Stimulated activated naive CD8-positive, alpha-beta T cell treated with anti-CD3 and anti-CD28 coated beads, Interleukin-15, amount 100 ng/mL, for 72 hours (primary cell): ENCODE data around the gene ZDHHC22.

Experiments
- ATAC-seq: fragments of 150-1000 bp; cut with Tn5 transposase; 2 replicates; pipeline ENCODE4 v1.10.0; 2021; ENCODE audit warnings: mild to moderate bottlenecking, moderate library complexity
- DNase-seq, 2 donors: peaks; one replicate each; pipeline ENCODE4 v3.0.0; 2021 to 2022
- H3K27ac Mint-ChIP-seq, 2 donors: one replicate each; pipeline ENCODE4 v1.8.0; 2022; ENCODE audit warnings: mild to moderate bottlenecking in 2 of 2, mixed read lengths in 2 of 2, moderate library complexity in 2 of 2
- H3K27me3 Mint-ChIP-seq: one replicate; pipeline ENCODE4 v1.8.0; 2022; ENCODE audit warnings: mixed read lengths
- H3K4me1 Mint-ChIP-seq: one replicate; pipeline ENCODE4 v1.8.0; 2022; ENCODE audit warnings: mild to moderate bottlenecking, mixed read lengths
- H3K4me3 Mint-ChIP-seq, 2 donors: one replicate each; pipeline ENCODE4 v1.8.0; 2022; ENCODE audit warnings: mild to moderate bottlenecking in 2 of 2, mixed read lengths in 2 of 2, moderate library complexity in 1 of 2
- H3K9me3 Mint-ChIP-seq, 2 donors: one replicate each; pipeline ENCODE4 v1.8.0; 2022; ENCODE audit warnings: mixed read lengths in 2 of 2

The ZDHHC22 gene

DNA sequence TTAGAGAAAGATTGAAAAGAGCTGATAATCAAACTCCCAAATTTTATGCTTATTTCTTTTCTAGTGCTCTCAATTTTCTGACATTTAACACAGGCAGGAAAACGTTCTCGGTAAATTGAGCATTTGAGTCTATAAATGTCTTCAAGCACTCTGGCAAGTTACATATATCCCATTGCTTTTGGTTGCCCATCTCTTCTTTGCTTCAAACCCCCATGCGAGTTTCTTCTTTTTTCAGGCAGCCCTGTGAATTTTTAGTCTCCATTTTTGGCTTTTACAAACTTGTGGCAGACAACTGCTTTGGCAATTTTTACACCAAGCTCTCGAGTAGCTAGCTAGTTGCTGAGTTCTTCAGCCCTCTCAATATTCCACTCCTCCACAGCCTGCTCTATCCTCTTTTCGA is 31.3 kb upstream of the ZDHHC22 start:
- ATAC-seq: no peak
- DNase-seq: no peak
- peaks cover 15 to 17% of the 10 kb centered on the region in 2 donors for H3K9me3 Mint-ChIP-seq
- no peak overlapping the region for H3K27ac Mint-ChIP-seq
- H3K4me3 Mint-ChIP-seq: no peak overlapping the region
- peaks cover 6% of the 10 kb centered on the region for H3K4me1 Mint-ChIP-seq
- H3K27me3 Mint-ChIP-seq: peaks cover 25% of the 10 kb centered on the region

DNA sequence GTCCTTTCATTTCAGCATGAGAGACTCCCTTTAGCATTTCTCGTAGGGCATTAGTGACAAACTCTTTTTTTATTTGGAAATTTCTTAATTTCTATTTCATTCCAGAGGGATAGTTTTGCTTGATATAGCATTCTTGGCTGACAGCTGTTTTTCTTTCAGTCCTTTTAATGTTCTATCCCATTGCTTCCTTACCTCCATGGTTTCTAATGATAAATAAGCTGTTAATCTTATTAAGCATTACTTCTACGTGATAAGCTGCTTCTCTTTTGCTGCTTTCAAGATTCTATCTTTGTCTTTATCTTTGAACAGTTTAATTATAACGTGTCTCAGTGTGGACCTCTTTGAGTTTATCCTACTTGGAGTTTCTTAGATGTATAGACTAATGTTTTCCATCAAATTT is 28.5 kb upstream of the ZDHHC22 start:
- DNase-seq (no peak), ATAC-seq (no peak)
- H3K4me3 Mint-ChIP-seq: no peak overlapping the region
- peaks cover 16% of the 10 kb centered on the region for H3K27me3 Mint-ChIP-seq
- H3K27ac Mint-ChIP-seq: no peak overlapping the region
- H3K4me1 Mint-ChIP-seq: no peaks in the 10 kb centered on the region
- peaks cover 17 to 18% of the 10 kb centered on the region in 2 donors for H3K9me3 Mint-ChIP-seq

DNA sequence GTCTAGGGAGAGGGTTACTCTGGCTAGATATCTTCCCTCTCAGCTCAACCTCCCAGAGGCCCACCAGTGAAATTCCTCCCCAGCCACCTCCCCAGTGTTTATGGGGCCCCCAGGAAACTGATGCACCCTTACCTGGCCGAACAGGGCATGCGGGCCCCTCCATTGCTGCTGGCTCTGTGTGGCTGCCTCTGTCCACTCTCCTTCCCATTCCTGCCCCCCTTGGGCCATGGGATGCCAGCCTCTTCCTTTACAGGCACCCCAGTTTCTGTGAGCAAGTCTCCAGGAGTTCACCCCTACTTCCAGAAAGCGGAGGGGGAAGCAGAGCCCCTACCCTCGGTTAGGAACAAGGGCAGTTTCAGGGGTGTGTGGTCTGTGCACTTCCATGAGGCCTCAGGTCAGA is 19.4 kb upstream of the ZDHHC22 start:
- Mint-ChIP-seq H3K4me1 (no peaks in the 10 kb centered on the region), H3K9me3 (no peaks in the 10 kb centered on the region), H3K4me3 (no peak overlapping the region), H3K27ac (no peak overlapping the region), H3K27me3 (peaks cover 58% of the 10 kb centered on the region)
- no peak for ATAC-seq
- DNase-seq: no peak

- no peaks in the 10 kb centered on the region for H3K4me1 Mint-ChIP-seq
- no peak overlapping the region for H3K27ac Mint-ChIP-seq
- H3K4me3 Mint-ChIP-seq: no peak overlapping the region
- no peak for DNase-seq
- H3K9me3 Mint-ChIP-seq: no peaks in the 10 kb centered on the region
- ATAC-seq: no peak
- H3K27me3 Mint-ChIP-seq: peaks cover 62% of the 10 kb centered on the region
These were observed 17.3 kb upstream of the ZDHHC22 start for GRCh38 chr14:77158882-77159255.

DNA sequence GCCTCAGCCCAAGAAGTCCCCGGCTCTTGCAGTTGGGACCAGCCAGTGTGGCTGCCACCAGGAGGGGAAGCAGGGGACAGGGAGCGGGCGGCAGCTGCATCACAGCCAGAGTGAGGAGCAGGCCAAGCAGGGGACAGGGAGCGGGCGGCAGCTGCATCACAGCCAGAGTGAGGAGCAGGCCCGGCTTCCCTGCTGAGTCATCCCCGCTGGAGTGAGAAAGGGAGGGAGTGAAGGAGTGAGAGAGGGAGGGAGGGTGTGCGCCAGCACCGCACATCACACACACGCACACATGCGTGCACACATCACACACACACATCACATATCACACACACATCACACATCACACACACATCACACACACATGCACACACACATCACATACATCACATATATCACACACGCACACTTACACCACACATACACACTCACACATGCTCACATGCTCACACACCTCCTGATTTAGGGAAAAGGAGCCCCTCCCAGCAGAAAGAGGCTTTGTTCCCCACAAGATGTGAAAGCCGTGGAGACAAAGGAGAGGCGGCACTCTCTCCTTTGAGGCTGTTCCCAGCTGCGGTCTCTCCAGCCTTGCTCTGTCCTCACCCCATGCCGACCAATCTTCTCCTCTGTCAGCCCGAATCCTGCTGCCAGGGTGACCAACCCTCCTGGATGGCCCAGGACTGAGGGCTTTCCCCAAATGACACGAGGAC is 16.7 kb upstream of the ZDHHC22 start:
- Mint-ChIP-seq H3K27me3 (peaks cover 65% of the 10 kb centered on the region), H3K9me3 (no peaks in the 10 kb centered on the region), H3K4me3 (no peak overlapping the region), H3K4me1 (no peaks in the 10 kb centered on the region), H3K27ac (no peak overlapping the region)
- no peak for DNase-seq
- no peak for ATAC-seq

GRCh38 chr14:77157740-77158139 is 16.1 kb upstream of the ZDHHC22 start:
- DNase-seq: no peak
- no peaks in the 10 kb centered on the region for H3K9me3 Mint-ChIP-seq
- H3K27me3 Mint-ChIP-seq: peaks cover 71% of the 10 kb centered on the region
- H3K4me3 Mint-ChIP-seq: no peak overlapping the region
- no peaks in the 10 kb centered on the region for H3K4me1 Mint-ChIP-seq
- ATAC-seq: no peak
- H3K27ac Mint-ChIP-seq: no peak overlapping the region

DNA sequence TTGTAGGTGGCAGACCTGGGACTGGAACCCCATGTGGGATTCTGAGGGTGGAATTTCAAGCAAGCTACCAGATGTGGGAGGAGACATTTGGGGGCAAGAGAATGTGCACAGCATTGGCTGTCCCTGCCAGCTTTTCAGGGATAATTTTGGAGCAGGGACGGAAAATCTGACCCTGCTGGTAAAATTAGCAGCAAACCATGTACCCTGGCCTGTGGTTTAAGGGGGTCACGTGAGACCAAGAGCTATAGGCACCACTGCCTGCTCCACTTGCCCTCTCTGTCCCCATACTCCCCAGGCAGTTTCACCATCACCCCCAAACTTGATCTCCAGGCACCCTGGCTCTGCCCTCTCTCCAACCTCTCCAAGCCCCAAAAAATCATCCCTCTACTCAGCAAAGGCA is 13.5 kb upstream of the ZDHHC22 start:
- peaks cover 59% of the 10 kb centered on the region for H3K27me3 Mint-ChIP-seq

GRCh38 chr14:77154421-77154820 is 12.8 kb upstream of the ZDHHC22 start:
- H3K27ac Mint-ChIP-seq: peak overlapping the region in 1 of 2 donors; percentile 53
- ATAC-seq: no peak

More for the DNA sequence above, 13.5 kb upstream of the ZDHHC22 start:
- Mint-ChIP-seq H3K9me3 (no peaks in the 10 kb centered on the region), H3K27ac (no peak overlapping the region), H3K4me1 (no peaks in the 10 kb centered on the region), H3K4me3 (no peak overlapping the region)
- no peak for ATAC-seq
- DNase-seq: no peak

GRCh38 chr14:77153802-77154201 is 12.2 kb upstream of the ZDHHC22 start:
- no peak overlapping the region for H3K27ac Mint-ChIP-seq
- no peak for ATAC-seq
- DNase-seq: no peak
- H3K4me1 Mint-ChIP-seq: no peaks in the 10 kb centered on the region
- no peaks in the 10 kb centered on the region for H3K9me3 Mint-ChIP-seq
- H3K4me3 Mint-ChIP-seq: no peak overlapping the region
- H3K27me3 Mint-ChIP-seq: peaks cover 60% of the 10 kb centered on the region

More at GRCh38 chr14:77154421-77154820, 12.8 kb upstream of the ZDHHC22 start:
- Mint-ChIP-seq H3K4me1 (no peaks in the 10 kb centered on the region), H3K9me3 (no peaks in the 10 kb centered on the region), H3K27me3 (peaks cover 60% of the 10 kb centered on the region), H3K4me3 (no peak overlapping the region)
- DNase-seq: no peak

- ATAC-seq: peak; percentile 66
- no peaks in the 10 kb centered on the region for H3K4me1 Mint-ChIP-seq
- no peaks in the 10 kb centered on the region for H3K9me3 Mint-ChIP-seq
- no peak for DNase-seq
- H3K27ac Mint-ChIP-seq: no peak overlapping the region
- H3K4me3 Mint-ChIP-seq: no peak overlapping the region
- H3K27me3 Mint-ChIP-seq: peaks cover 54% of the 10 kb centered on the region
These were observed 10.5 kb upstream of the ZDHHC22 start for GRCh38 chr14:77151918-77152588.

DNA sequence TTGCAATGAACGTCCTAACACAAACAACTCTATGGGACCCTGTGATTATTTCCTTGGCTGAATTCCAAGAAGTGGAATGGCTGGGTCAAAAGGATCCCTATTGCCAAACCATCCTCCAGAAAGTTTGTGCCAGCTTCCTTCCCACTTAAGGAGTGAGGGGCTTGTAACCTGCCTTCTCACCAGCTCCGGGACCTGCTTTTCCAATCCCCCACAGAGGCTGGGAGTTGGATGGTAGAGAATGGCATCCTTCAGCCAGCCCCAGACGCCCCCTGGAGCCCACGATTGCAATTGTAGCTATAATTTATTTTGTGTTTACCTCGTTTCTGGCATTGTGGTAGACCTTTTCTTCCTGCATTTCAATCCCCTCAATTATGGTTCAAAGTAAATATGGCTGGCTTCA is 9.7 kb upstream of the ZDHHC22 start:
- Mint-ChIP-seq H3K4me3 (no peak overlapping the region), H3K9me3 (no peaks in the 10 kb centered on the region), H3K4me1 (no peaks in the 10 kb centered on the region), H3K27me3 (peaks cover 62% of the 10 kb centered on the region), H3K27ac (no peak overlapping the region)
- no peak for ATAC-seq
- DNase-seq: no peak

- H3K27ac Mint-ChIP-seq: no peak overlapping the region
- no peaks in the 10 kb centered on the region for H3K4me1 Mint-ChIP-seq
- H3K4me3 Mint-ChIP-seq: no peak overlapping the region
- no peak for ATAC-seq
- DNase-seq: no peak
- H3K27me3 Mint-ChIP-seq: peaks cover 66% of the 10 kb centered on the region
- no peaks in the 10 kb centered on the region for H3K9me3 Mint-ChIP-seq
These were observed 7.1 kb upstream of the ZDHHC22 start for GRCh38 chr14:77148510-77149231.

GRCh38 chr14:77145975-77146740 is 4.6 kb upstream of the ZDHHC22 start:
- no peak for ATAC-seq
- H3K27me3 Mint-ChIP-seq: peaks cover 74% of the 10 kb centered on the region
- no peak overlapping the region for H3K4me3 Mint-ChIP-seq
- no peaks in the 10 kb centered on the region for H3K9me3 Mint-ChIP-seq
- DNase-seq: no peak
- no peak overlapping the region for H3K27ac Mint-ChIP-seq
- no peaks in the 10 kb centered on the region for H3K4me1 Mint-ChIP-seq

DNA sequence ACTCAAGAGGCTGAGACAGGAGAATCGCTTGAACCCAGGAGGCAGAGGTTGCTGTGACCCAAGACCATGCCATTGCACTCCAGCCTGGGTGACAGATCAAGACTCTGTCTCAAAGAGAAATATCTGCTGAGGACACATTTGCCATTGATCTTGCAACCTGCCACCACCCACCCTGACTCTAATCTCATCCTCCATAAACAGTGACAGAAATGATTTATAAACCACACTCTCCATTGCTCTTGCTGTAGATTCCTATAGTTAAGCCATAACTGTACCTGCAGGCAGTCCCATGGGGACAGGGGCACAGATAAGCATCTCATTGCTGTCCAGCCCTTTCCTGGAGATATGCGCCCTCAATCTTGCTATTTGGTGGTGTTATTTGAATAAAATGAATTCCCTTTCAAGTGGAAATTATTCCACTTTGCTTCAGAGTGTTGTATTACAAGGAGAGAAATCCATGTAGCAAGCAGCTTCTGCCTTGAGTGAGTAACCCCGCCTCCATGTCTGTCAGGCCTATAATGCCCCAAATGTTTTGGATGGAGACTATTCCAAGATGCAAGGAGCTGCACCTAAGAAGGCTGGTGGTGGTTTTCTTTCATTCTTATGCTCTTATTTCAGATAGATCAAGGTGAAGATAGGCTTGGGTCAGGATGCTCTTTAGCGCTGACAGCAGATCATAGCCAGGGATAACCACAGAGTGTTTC is 3.0 kb upstream of the ZDHHC22 start:
- Mint-ChIP-seq H3K4me1 (peaks cover 13% of the 10 kb centered on the region), H3K27me3 (peaks cover 85% of the 10 kb centered on the region), H3K4me3 (no peak overlapping the region), H3K27ac (no peak overlapping the region), H3K9me3 (no peaks in the 10 kb centered on the region)
- ATAC-seq: no peak
- no peak for DNase-seq

GRCh38 chr14:77143071-77143470 is 1.5 kb upstream of the ZDHHC22 start:
- H3K27me3 Mint-ChIP-seq: peaks cover 88% of the 10 kb centered on the region
- no peak for DNase-seq
- H3K4me3 Mint-ChIP-seq: no peak overlapping the region
- H3K27ac Mint-ChIP-seq: no peak overlapping the region
- no peak for ATAC-seq
- peaks cover 25% of the 10 kb centered on the region for H3K4me1 Mint-ChIP-seq
- H3K9me3 Mint-ChIP-seq: no peaks in the 10 kb centered on the region
